Coronary artery (tissue), 2 donors: ENCODE measurements around the gene CDK16.

ENCODE experiments used
- DNase-seq: peaks from one replicate; pipeline ENCODE4 v3.0.0-alpha.2; 2017; ENCODE audit warnings: low spot score
- H3K27ac ChIP-seq, 2 donors: fragments of 200-600 bp; sonication (generic); one replicate each; pipeline ENCODE4 v1.5.1; 2016 to 2019
- H3K4me3 ChIP-seq: fragments of 200-600 bp; sonication (generic); 2 replicates; pipeline ENCODE4 v1.5.1; 2016; ENCODE audit warnings: mild to moderate bottlenecking, moderate library complexity
- TF ChIP-seq, protein P1 (sequence below): fragments of 200-600 bp; sonication (generic); IDR thresholded peaks from one replicate; pipeline ENCODE4 v1.5.1; 2019; ENCODE audit warnings: antibody characterized with exemption

CDK16 gene

DNA sequence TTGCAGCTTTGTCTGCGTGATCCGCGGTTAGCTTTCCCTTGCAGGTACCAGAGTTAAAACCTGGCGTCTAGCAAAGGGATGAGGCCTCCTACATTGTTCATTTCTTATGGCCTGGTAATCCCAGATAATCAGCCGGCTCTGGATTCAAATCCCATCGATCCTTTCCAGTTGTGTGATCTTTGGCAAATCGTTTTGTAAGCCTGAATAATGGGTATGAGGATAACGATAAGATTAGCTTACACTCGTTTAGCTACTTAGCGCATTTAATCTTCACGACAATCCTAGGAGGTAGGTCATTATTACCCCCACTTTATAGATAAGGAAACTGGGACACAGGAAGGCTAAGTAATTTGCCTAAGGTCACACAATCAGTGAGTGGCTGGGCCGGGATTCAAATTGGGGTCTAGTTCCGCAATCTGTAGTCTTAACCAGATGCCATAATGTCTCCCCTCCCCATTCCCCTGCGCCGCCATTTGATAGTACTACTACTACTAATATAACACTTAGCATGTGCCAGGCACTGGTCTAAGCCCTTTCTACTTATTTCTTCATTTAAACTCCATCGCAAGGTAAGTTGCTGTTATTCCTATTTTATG lies 26.6 kb upstream of the CDK16 start:
- Histone ChIP-seq H3K27ac (no peak overlapping the region), H3K4me3 (peak overlapping the region; percentile 64)
- TF ChIP-seq, protein P1, sequence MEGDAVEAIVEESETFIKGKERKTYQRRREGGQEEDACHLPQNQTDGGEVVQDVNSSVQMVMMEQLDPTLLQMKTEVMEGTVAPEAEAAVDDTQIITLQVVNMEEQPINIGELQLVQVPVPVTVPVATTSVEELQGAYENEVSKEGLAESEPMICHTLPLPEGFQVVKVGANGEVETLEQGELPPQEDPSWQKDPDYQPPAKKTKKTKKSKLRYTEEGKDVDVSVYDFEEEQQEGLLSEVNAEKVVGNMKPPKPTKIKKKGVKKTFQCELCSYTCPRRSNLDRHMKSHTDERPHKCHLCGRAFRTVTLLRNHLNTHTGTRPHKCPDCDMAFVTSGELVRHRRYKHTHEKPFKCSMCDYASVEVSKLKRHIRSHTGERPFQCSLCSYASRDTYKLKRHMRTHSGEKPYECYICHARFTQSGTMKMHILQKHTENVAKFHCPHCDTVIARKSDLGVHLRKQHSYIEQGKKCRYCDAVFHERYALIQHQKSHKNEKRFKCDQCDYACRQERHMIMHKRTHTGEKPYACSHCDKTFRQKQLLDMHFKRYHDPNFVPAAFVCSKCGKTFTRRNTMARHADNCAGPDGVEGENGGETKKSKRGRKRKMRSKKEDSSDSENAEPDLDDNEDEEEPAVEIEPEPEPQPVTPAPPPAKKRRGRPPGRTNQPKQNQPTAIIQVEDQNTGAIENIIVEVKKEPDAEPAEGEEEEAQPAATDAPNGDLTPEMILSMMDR, result no peak
- no peak for DNase-seq

- TF ChIP-seq, protein P1, result peak; percentile 64
- Histone ChIP-seq H3K27ac (peak within 1 kb of the TSS; percentile 83 to 97), H3K4me3 (peak within 1 kb of the TSS; percentile 92)
- peak; percentile 97 for DNase-seq
Observed at GRCh38 chrX:47193475-47194193, 24.8 kb upstream of the CDK16 start, which contains the start of gene UBA1. Gene UBA1 (plus strand): TSS chrX:47193829. CDS start chrX:47198803, 4,974 bp downstream.

DNA sequence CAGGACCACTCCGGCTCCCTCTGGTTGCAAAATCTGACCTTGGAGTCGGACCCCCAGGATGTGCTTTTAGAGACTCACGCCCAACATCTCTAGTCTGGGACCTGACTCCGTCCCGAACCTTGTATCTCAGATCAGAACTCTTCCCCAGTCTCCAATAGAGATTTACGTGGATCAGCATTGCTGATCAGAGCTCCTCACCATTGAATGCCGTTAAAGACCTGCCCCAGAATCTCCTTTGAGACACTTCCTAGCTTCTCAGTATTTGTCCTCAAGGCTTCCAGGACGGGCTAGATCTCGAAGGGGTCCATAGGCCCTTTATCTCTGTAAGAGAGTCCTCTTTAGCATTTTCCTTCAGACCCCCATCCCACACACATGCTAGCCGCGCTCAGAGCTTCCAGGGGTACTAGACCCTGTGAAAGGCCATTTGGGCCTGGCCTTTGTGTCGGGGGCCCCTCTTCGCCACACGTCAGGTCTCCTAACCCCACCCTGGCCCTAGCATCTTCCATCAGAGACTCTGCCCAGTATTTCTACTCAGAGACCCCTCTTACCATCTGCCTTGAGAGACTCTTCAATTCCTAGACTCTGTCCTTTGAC lies 24.2 kb upstream of the CDK16 start:
- TF ChIP-seq, protein P1, result no peak
- DNase-seq, result no peak
- H3K4me3 ChIP-seq, result peak overlapping the region; percentile 92
- peak overlapping the region; percentile 83 to 97 for H3K27ac ChIP-seq

- Histone ChIP-seq H3K4me3 (peak overlapping the region; percentile 36), H3K27ac (no peak overlapping the region)
- no peak for DNase-seq
- TF ChIP-seq, protein P1, result no peak
Observed at GRCh38 chrX:47196098-47196497, 22.4 kb upstream of the CDK16 start.

DNA sequence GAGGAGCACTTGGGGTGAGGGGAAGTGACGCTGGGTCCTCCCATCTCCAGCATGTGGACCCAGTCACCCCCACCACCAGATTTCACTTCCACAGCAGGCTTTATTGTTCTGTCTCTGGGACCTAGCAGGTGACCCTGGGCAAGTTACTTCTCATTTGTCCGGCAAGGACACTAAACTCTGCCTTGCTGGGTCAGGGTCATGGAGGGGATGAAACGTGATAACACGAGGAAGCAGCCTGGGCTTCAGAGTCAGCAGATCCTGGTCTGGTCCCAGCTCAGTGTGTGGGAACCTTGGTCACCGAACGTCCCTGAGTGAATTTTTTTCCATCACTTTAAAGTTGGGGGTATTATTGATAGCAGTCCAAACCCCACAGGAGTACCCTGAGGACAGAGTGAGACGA lies 21.0 kb upstream of the CDK16 start:
- TF ChIP-seq, protein P1, result no peak
- Histone ChIP-seq H3K27ac (peak overlapping the region in 1 of 2 donors; percentile 7), H3K4me3 (peak overlapping the region; percentile 42)
- no peak for DNase-seq

DNA sequence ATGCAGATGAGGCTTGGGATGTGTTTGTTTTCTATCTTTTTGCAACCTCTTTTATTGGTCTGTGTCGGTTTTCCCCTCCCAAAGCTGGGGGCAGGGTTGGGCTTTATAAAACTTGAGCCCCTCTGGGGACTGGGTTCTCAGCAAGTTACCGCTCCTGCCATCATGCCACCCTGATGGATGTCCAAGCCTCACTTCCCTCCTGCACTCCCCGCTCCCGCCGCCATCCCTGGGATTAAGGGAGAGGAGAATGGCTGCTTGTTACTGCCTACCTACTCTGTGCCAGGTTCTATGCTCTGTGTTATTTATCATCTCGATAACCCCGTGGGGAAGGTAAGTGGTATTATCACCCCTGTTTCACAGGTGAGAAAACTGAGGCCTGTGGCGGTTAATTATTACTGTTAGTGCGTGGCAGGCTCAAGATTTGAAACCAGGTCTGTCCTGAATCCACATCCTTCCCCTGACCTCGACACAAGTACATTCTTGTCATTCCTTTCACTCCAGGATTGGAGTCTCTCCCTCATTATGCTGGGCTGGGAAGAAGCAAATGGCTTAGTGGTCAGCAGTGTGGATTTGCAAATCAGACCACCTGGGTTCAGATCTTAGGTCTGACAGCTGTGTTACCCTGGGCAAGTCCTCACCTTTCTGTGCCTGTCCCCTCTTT lies 20.3 kb upstream of the CDK16 start:
- TF ChIP-seq, protein P1, result no peak
- H3K27ac ChIP-seq, result peak overlapping the region in 1 of 2 donors; percentile 1
- DNase-seq, result no peak
- H3K4me3 ChIP-seq, result peak overlapping the region; percentile 42
